Activated CD4-positive, CD25-positive, alpha-beta regulatory T cell treated with anti-CD3 and anti-CD28 coated beads, Interleukin-2, amount 50 U/mL, for 24 hours (primary cell): ENCODE measurements around the gene IPO7.
"Not testable (repeated sequence)": the region's sequence is repeated elsewhere in the genome, so short reads cannot be mapped to it uniquely, and the experiment has no call there.

Experiments
- ATAC-seq, 2 donors: fragments of 150-1000 bp; cut with Tn5 transposase; one replicate each; pipeline ENCODE4 v1.10.0; 2021; ENCODE audit warnings: mild to moderate bottlenecking in 1 of 2, moderate library complexity in 1 of 2

IPO7 gene

DNA sequence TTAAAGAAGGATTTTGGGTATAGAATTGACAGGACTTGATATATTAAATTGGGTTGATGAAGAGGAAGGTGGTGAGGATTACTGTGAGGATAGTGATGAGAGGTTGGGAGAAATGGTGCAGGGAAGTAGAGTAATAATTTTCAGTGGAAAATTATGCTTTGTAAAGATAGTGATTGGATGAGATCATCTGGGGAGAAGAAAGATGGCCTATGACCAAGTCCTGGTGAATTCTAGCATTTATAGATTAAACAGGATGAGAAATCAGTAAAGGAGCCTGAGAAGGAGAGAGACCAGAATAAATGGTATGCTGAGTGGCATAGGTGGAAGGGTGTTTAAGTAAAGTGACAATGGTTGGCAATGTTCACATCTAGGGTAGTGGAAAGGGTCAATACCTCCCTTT lies 15.0 kb downstream of the IPO7 start:
- ATAC-seq = no peak

GRCh38 chr11:9401884-9402283 lies 17.4 kb downstream of the IPO7 start:
- ATAC-seq = not testable (repeated sequence)

DNA sequence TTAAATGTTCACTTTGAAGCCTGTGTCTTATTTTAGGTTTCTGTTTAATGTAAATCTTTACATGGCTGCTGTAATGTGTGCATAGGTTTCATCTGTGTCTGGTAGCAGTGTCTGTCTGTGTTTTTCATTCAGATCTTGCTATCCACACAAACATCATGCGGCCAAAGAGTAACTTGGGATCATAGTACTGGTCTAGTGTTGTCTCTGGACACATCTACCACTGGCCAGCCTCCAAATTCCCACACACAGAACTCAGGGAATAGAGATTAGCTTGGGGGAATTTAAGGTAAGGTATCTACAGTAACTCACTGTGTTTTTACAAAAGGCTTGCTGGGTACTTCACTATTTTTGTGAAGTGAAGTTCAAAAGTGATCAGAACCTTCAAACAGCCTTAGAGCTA lies 44.3 kb downstream of the IPO7 start:
- no peak for ATAC-seq

GRCh38 chr11:9438611-9439010 lies 54.2 kb downstream of the IPO7 start:
- ATAC-seq = no peak

GRCh38 chr11:9446230-9446629 lies 61.8 kb downstream of the IPO7 start:
- ATAC-seq = no peak

DNA sequence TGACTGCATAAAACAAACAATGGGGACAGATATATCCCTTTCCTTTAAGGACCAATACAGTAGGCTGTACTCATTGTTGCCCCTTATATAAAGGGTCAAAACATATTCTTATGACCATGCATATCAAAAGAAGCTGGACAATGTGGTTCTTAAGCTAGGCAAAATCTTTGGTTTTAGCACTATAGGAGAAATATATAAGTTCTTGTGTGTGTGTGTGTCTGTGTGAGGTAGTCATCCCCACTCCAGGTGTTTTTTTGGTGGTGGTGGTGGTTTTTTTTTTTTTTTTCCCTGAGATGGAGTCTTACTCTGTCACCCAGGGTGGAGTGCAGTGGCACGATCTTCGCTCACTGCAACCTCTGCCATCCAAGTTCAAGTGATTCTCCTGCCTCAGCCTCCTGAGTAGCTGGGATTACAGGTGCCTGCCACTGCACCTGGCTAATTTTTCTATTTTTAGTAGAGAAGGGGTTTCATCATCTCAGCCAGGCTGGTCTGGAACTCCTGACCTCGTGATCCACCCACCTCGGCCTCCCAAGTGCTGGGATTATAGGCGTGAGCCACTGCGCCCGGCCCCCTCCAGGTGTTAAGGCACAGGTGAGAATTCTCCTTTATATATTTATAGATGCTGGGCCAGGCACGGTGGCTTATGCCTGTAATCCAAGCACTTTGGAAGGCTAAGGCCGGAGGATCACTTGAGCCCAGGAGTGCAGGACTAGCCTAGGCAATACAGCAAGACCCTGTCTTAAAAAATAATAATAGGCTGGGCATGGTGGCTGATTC lies 64.3 kb downstream of the IPO7 start:
- ATAC-seq = no peak

GRCh38 chr11:9452023-9452422 lies 67.6 kb downstream of the IPO7 start:
- not testable (repeated sequence) for ATAC-seq

- ATAC-seq = no peak
Measured at GRCh38 chr11:9455722-9456121, 71.3 kb downstream of the IPO7 start.

- ATAC-seq = no peak
Measured at GRCh38 chr11:9459667-9460321, 75.3 kb downstream of the IPO7 start.

- ATAC-seq = peak; percentile 91
Measured at GRCh38 chr11:9460322-9461062, 76.0 kb downstream of the IPO7 start, which contains the start of gene ZNF143. ZNF143 (plus strand) TSS chr11:9461012; CDS start chr11:9471309, 10,297 bp downstream.

- ATAC-seq = peak; percentile 39 to 52
Measured at GRCh38 chr11:9461063-9461759, 76.8 kb downstream of the IPO7 start.

DNA sequence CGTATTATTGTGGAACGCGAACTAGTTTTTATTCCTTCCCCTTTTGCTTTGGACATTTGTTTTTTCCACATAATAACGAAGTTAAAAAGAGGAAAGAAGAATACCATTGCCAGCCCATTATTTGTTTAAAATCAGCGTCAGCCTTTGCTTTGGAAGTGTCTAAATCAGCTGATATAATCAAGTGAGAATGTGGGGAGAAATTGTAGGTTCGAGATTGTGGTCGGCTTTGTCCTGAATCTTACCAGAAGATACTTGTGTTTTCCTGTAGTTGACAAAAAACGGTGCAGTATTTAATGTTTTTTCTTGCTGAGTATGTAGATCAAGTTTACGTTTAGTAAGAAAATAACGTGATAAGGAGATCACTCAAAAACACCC lies 77.3 kb downstream of the IPO7 start:
- ATAC-seq = no peak

DNA sequence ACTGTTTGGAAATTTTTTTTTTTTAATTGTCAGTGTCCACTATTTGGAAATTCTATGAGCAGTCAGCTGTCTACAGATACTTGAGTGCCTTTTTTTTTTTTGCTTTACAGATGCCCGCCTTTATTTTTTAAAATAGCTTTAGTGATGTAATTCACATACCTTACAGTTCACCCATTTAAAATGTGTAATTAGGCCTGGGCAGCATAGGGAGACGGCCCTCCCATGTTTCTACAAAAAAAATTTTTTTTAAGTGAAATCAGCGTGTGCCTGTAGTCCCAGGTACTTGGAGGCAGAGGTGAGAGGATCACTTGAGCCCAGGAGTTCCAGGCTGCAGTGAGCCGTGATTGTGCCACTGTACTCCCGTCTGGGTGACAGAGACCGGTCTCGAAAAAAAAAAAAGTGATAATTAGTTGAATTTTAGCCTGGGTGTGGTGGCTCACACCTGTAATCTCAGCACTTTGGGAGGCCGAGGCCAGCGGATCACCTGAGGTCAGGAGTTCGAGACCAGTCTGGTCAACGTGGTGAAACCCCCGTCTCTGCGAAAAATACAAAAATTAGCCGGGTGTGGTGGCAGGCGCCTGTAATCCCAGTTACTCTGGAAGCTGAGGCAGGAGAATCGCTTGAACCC lies 77.8 kb downstream of the IPO7 start:
- ATAC-seq = no peak

DNA sequence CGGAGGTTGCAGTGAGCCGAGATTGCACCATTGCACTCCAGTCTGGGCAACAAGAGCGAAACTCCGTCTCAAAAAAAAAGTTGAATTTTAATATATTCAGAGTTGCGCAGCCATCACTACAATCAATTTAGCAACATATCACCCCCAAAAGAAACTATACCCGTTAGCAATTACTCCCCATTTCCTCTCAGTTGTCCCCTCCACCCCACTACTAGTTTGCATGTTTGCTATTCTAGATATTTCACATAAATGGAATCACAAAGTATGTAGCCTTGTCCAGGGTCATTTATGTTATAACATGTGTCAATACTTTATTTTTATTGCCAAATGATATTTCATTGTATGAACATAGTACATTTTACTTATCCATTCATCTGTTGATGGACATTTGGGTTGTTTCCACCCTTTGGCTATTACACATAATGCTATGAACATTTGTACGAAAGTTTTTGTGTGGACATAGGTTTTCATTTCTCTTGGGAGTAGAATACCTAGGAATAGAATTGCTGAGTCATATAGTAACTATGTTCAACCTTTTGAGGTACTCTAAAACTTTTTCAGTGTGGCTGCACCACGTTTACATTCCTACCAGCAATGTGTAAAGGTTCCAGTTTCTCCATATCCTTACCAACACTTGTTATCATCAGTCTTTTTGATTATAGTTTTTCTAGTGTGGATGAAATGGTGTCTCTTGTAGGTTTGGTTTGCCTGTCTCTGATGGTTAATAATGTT lies 78.5 kb downstream of the IPO7 start:
- no peak for ATAC-seq

DNA sequence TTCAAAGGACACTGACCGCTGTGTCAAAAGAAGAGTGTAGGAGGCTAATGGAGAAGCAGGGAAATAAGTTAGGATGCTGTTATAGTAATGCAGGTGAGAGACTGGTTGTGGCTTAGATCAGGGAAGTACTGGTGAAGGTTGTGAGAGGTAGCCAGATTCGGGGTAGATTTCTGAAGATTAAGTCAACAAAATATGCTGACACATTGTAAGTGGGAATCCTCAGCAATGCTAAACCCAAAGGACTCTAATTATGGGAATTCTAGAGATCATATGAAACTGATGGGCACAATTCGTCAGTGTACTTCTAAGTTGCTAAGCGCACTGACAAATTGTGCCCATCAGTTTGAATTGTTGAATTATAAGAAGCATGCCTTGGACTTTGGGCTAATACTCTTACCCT lies 86.3 kb downstream of the IPO7 start:
- ATAC-seq = no peak

DNA sequence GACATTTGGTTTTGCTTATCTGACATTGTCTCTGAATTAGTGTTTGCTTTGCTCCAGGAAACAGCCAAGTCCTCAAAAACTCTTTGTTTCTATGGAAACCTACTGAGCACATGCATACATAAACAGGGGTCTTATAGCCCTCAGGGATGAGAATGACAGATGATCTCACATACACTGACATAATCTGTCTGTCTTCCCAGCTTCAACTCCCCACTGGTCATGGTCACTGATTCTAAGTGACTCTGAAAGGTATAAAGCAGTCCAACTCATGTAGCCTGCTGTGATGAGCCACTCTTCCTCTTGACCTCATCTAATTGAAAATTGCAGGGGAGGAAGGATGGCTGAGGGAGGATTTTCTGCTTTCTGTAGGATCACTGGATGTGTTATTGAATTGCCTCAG lies 89.0 kb downstream of the IPO7 start:
- no peak for ATAC-seq

GRCh38 chr11:9479899-9480298 lies 95.4 kb downstream of the IPO7 start:
- ATAC-seq = no peak

DNA sequence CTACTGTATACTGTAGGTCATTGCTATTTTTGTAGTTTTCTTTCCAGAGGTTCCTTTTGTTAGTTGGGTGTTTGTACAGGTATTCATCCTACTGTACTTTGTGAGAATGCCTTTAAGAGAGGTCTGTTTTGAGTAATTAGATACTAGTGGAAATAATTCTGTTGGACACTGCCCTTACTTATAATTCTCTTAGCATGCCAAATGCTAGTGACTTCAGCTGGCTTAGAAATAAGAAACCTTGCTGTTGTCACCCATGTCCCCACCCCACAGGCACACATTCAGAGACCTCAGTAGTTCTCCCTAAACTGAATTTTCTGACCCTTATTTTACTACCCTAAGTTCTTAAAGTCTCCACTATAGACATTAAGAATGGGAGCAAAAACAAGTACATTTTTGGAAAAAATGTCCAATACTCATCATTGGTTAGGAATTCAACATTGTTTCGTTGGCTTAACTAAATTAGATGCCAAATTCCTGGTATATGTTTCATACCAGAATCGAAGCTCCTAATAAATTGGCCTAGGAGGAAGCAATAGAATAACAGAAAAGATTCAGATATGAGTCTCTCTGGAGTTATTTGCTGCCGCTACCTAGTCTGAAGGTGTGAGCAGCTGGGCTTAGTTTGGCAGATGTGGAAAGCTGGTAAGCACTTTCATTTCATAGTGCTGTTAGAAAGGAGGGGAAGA lies 104.8 kb downstream of the IPO7 start:
- no peak for ATAC-seq

DNA sequence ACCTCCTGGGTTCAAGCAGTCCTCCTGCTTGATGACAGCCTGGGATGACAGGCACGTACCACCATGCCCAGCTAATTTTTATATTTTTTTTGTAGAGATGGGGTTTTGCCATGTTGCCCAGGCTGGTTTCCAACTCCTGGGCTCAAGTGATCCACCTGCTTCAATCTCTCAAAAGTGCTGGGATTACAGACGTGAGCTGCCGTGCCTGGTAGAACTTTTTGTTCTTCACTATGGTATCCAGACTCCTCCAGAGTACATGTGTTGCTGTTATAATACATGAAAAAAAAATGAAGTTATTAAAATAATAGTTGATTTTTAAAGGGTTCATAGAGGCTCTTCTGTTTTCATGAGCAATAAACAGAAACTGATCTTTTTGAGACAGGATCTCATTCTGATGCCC lies 105.9 kb downstream of the IPO7 start:
- ATAC-seq = no peak

DNA sequence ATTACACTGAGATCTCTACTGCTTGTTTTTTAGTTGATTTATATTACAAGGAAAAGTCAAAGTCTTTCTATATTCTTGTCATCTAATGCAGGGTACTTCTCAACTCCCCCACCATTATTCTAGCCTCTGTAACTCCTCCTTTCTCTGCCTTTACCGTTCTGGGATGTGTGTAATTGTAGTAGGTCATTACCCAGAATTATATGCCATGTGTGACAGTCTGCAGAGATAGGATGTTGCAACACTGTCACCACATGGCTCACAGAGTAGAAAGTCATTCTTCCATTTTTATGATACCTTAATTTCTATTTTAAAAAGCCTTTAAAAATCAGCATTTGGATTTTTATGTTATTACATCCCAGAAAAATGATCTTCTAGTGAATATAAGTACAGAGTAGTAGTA lies 109.0 kb downstream of the IPO7 start:
- no peak for ATAC-seq

GRCh38 chr11:9494316-9494715 lies 109.9 kb downstream of the IPO7 start:
- ATAC-seq = no peak
